ENCODE results near the gene STXBP5. TPM values are rescaled to one million over a fixed set of nuclear protein-coding genes. Genes with fewer than 3 reads are reported as not detected.

Gene STXBP5
- total and polyA plus RNA-seq, 2 experiments from 2014 or later, result 11.1 to 30.3 TPM

DNA sequence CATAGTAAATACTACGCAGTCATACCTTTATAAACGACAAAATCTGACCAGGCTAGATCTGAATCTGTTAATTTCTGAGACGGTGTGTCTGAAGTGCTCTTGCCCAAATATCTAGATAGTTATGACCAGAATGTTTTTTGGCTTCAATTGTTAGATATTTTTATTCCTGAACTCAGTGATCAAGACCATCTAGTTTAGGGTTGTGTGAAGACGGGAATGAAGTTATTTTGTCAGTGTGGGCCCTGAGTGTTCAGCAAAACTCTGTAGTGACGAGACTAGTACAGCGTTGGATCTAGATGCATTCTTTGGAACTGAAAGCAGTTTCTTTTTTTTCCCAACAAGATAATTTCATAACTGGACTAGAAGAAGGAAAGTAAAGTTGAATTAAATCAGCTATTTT, 3.1 kb downstream of the STXBP5 start:
- Histone ChIP-seq H4K20me1 (ENCODE audit: insufficient read depth, poor library complexity, severe bottlenecking) (peaks cover 11% of the 10 kb centered on the region), H3K36me3 (replicated peaks; ENCODE audit: insufficient read depth, low read depth) (no peaks in the 10 kb centered on the region), H3K9me3 (ENCODE audit: low read depth) (no peaks in the 10 kb centered on the region), H2AFZ (no peak overlapping the region), H3K79me2 (peaks cover 71% of the 10 kb centered on the region), H3K9me2 (replicated peaks; ENCODE audit: insufficient read depth) (no peaks in the 10 kb centered on the region), H3K4me1 (ENCODE audit: insufficient read depth) (peaks cover 20% of the 10 kb centered on the region), H3K4me2 (peak overlapping the region; percentile 85), H3K27me3 (no peaks in the 10 kb centered on the region), H3K27ac (no peak overlapping the region), H3K4me3 (no peak overlapping the region)
- WGBS (ENCODE audit: low lambda C conversion rate, missing lambda C conversion rate), result 97% methylated on average over 6 of the region's 6 CpGs
- DNase-seq (ENCODE audit: low spot score), result no peak
- no peak for TF ChIP-seq EZH2 (IDR thresholded peaks at IDR 0.05; ENCODE audit: borderline replicate concordance)
- TF ChIP-seq, protein P1, sequence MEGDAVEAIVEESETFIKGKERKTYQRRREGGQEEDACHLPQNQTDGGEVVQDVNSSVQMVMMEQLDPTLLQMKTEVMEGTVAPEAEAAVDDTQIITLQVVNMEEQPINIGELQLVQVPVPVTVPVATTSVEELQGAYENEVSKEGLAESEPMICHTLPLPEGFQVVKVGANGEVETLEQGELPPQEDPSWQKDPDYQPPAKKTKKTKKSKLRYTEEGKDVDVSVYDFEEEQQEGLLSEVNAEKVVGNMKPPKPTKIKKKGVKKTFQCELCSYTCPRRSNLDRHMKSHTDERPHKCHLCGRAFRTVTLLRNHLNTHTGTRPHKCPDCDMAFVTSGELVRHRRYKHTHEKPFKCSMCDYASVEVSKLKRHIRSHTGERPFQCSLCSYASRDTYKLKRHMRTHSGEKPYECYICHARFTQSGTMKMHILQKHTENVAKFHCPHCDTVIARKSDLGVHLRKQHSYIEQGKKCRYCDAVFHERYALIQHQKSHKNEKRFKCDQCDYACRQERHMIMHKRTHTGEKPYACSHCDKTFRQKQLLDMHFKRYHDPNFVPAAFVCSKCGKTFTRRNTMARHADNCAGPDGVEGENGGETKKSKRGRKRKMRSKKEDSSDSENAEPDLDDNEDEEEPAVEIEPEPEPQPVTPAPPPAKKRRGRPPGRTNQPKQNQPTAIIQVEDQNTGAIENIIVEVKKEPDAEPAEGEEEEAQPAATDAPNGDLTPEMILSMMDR (IDR thresholded peaks at IDR 0.05; ENCODE audit: poor library complexity), result no peak
- TF ChIP-seq EZH2phosphoT487 (IDR thresholded peaks at IDR 0.05; ENCODE audit: low read depth, severe bottlenecking, unreplicated experiment), result no peak

DNA sequence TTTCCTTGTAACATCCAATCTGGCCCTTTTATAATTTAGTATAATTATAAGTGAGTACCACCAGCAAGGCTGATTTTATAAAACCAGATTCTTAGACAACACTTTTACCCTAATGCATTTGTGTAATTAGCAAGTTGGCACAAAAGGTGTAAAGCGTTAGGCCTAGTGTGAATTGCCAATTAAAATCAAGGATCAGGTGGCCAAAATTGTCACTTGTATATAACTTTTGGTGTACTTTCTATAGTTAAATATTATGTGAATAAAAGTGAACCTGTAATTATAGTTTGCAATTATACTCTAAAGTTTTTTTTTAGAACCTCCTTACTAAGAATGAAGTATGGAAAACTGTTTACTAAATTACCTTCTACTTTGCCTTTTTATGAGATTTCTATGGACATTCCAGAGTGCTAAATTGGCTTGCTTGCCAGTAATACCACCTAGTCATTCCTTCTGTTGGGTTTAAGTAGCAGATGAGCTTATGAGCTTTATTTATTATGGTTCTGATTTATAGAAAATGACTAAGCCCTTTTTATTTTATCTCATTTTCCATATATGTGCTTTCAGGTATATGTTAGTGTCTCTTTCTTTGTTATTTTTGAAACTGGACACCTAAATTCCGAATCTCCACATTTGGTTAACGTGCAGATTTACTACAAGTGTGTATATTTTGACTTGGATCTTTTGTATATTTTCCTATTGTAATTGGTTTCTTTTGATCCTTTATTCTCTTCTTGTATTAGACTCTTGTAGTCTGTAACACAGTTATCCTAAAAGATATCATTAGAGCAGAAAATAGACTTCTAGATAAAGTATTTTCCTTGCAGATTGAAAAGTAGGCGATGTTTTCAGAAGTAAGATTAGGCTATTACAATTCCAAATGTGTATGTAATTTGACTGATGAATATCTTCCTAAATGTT, 3.9 kb downstream of the STXBP5 start:
- DNase-seq (ENCODE audit: low spot score), result no peak
- peaks cover 11% of the 10 kb centered on the region for H4K20me1 ChIP-seq (ENCODE audit: insufficient read depth, poor library complexity, severe bottlenecking)
- H3K79me2 ChIP-seq, result peaks cover 71% of the 10 kb centered on the region
- H3K27ac ChIP-seq, result no peak overlapping the region
- H3K4me1 ChIP-seq (ENCODE audit: insufficient read depth), result peaks cover 20% of the 10 kb centered on the region
- H3K27me3 ChIP-seq, result no peaks in the 10 kb centered on the region
- no peaks in the 10 kb centered on the region for H3K36me3 ChIP-seq (replicated peaks; ENCODE audit: insufficient read depth, low read depth)
- no peaks in the 10 kb centered on the region for H3K9me2 ChIP-seq (replicated peaks; ENCODE audit: insufficient read depth)
- no peak overlapping the region for H3K4me3 ChIP-seq
- no peak overlapping the region for H2AFZ ChIP-seq
- H3K9me3 ChIP-seq (ENCODE audit: low read depth), result no peaks in the 10 kb centered on the region
- peak overlapping the region; percentile 85 for H3K4me2 ChIP-seq
- TF ChIP-seq EZH2phosphoT487 (IDR thresholded peaks at IDR 0.05; ENCODE audit: low read depth, severe bottlenecking, unreplicated experiment) (no peak), EZH2 (IDR thresholded peaks at IDR 0.05; ENCODE audit: borderline replicate concordance) (no peak)
- TF ChIP-seq, protein P1 (IDR thresholded peaks at IDR 0.05; ENCODE audit: poor library complexity), result no peak
- WGBS (ENCODE audit: low lambda C conversion rate, missing lambda C conversion rate), result 92% methylated on average over 4 of the region's 4 CpGs

DNA sequence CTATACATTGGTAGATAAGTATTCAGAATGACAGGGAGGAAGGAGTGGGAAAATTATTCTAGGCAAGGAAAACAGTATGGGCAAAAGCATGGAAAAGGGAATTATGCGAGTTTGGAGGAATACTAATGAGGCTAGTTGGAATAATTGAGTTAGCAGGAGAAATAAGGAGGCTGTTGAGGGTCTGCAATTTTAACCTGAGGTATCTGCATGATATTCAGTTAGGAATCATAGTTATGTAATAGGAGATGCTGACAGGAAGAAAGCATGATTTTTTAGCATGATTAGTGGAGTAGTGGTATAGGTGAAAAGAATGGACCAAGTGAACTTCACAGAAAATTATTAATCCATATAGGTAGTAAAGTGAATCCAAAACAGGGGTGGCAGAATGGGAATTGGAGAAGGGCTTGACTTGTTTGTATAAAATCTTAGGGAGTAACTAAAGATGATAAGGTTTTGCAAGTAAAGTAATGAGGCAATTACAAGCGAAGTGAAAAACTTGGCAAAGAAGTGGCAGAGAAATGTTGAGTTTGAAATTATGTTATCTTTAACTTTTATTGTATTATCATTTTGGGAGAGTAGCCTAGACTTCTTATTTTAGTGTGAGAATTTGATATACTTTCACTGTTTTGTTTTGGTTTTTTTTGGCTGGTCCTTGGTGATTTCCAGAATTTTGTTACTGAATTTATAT, 5.7 kb downstream of the STXBP5 start:
- DNase-seq (ENCODE audit: low spot score), result no peak
- Histone ChIP-seq H4K20me1 (ENCODE audit: insufficient read depth, poor library complexity, severe bottlenecking) (peaks cover 11% of the 10 kb centered on the region), H2AFZ (no peak overlapping the region), H3K36me3 (replicated peaks; ENCODE audit: insufficient read depth, low read depth) (no peaks in the 10 kb centered on the region), H3K4me3 (no peak overlapping the region), H3K27me3 (no peaks in the 10 kb centered on the region), H3K27ac (no peak overlapping the region), H3K9me3 (ENCODE audit: low read depth) (no peaks in the 10 kb centered on the region), H3K4me2 (no peak overlapping the region), H3K79me2 (peaks cover 74% of the 10 kb centered on the region), H3K9me2 (replicated peaks; ENCODE audit: insufficient read depth) (no peaks in the 10 kb centered on the region), H3K4me1 (ENCODE audit: insufficient read depth) (peaks cover 20% of the 10 kb centered on the region)
- no peak for TF ChIP-seq EZH2 (IDR thresholded peaks at IDR 0.05; ENCODE audit: borderline replicate concordance)
- TF ChIP-seq, protein P1 (IDR thresholded peaks at IDR 0.05; ENCODE audit: poor library complexity), result no peak
- TF ChIP-seq EZH2phosphoT487 (IDR thresholded peaks at IDR 0.05; ENCODE audit: low read depth, severe bottlenecking, unreplicated experiment), result no peak
- 94% methylated on average over 2 of the region's 2 CpGs for WGBS (ENCODE audit: low lambda C conversion rate, missing lambda C conversion rate)

All from hepatocyte (in vitro differentiated cells).